B cell (primary cell): Measurements from ENCODE around the gene ZNF423. TPM values are rescaled to one million over a fixed set of nuclear protein-coding genes. Genes with fewer than 3 reads are reported as not detected.

ENCODE experiments used
- ATAC-seq: fragments of 200-7000 bp; cut with Tn5 transposase; one replicate; pipeline ENCODE4 v1.10.0; 2021; ENCODE audit warnings: low read depth, mild to moderate bottlenecking, moderate number of reproducible peaks, moderate library complexity
- CTCF ChIA-PET: fragments of 350-600 bp; sonication (Branson Sonifier 250); formaldehyde crosslinking; loops from one replicate; lab custom pipeline; 2021; ENCODE audit warnings: antibody characterized with exemption, inconsistent platforms; lab: Charles Lee
- POLR2A ChIA-PET: fragments of 350-600 bp; sonication (Branson Sonifier 250); formaldehyde crosslinking; loops from one replicate; lab custom pipeline; 2021; ENCODE audit warnings: antibody characterized with exemption; lab: Charles Lee
- DNase-seq: peaks from one replicate; pipeline ENCODE4 v3.0.0; 2013
- H2AFZ ChIP-seq: 2 replicates; pipeline ENCODE4 v1.6.1; 2012; ENCODE audit warnings: mild to moderate bottlenecking, low read depth, low read length; ENCODE audit not compliant: insufficient read depth, poor library complexity, severe bottlenecking
- H3K27ac ChIP-seq, 2 donors: 1 replicate in 1 of 2; 2 replicates in 1 of 2; pipeline ENCODE4 v1.5.1; 2012 to 2013; ENCODE audit warnings: low read length in 2 of 2, mild to moderate bottlenecking in 2 of 2, moderate library complexity in 1 of 2
- H3K27me3 ChIP-seq, 4 experiments: fragments of 200-600 bp in 1 of 4; sonication (generic) in 1 of 4; replicated peaks in 1 of 4; 1 replicate in 2 of 4; 2 replicates in 2 of 4; pipeline versions ENCODE4 v1.6.1 to v1.7.0; 2013 to 2016; ENCODE audit warnings: low read length in 3 of 4, mild to moderate bottlenecking in 2 of 4, mixed read lengths in 1 of 4, moderate library complexity in 1 of 4; ENCODE audit not compliant: insufficient read depth in 4 of 4, control insufficient read depth in 3 of 4; ENCODE audit errors: control extremely low read depth in 1 of 4
- H3K36me3 ChIP-seq, 2 experiments: replicated peaks in 1 of 2; 1 replicate in 1 of 2; 2 replicates in 1 of 2; pipeline versions ENCODE4 v1.6.1 to v1.7.1; 2013; ENCODE audit warnings: low read length in 1 of 2; ENCODE audit not compliant: insufficient read depth in 2 of 2, control insufficient read depth in 1 of 2; ENCODE audit errors: control extremely low read depth in 1 of 2, extremely low read depth in 1 of 2
- H3K4me1 ChIP-seq, 2 donors: fragments of 200-600 bp in 1 of 2; sonication (generic) in 1 of 2; 1 replicate in 1 of 2; 2 replicates in 1 of 2; pipeline versions ENCODE4 v1.5.1 to v1.6.1; 2013 to 2017; ENCODE audit warnings: low read length in 2 of 2; ENCODE audit not compliant: control insufficient read depth in 2 of 2, insufficient read depth in 2 of 2
- H3K4me2 ChIP-seq: replicated peaks from 2 replicates; pipeline ENCODE3; 2012; ENCODE audit warnings: mild to moderate bottlenecking, low read depth, low read length; ENCODE audit not compliant: poor library complexity, severe bottlenecking
- H3K4me3 ChIP-seq, 5 experiments: fragments of 200-600 bp in 1 of 5; sonication (generic) in 1 of 5; 1 replicate in 3 of 5; 2 replicates in 2 of 5; pipeline versions ENCODE4 v1.5.1 to v1.7.0; 2011 to 2016; ENCODE audit warnings: low read length in 4 of 5, mild to moderate bottlenecking in 4 of 5, low read depth in 2 of 5, control low read depth in 1 of 5, moderate library complexity in 1 of 5; ENCODE audit not compliant: insufficient read depth in 1 of 5; ENCODE audit errors: control extremely low read depth in 1 of 5, extremely low read depth in 1 of 5
- H3K79me2 ChIP-seq: fragments of 200-600 bp; sonication (generic); one replicate; pipeline ENCODE4 v1.6.0; 2016; ENCODE audit warnings: low read length; ENCODE audit not compliant: control insufficient read depth, insufficient read depth
- H3K9ac ChIP-seq: fragments of 200-600 bp; sonication (generic); 2 replicates; pipeline ENCODE4 v1.6.1; 2017; ENCODE audit warnings: mild to moderate bottlenecking, low read length, moderate library complexity
- H3K9me3 ChIP-seq, 3 donors: one replicate each; pipeline versions ENCODE4 v1.6.1 to v1.7.1; 2013; ENCODE audit warnings: low read length in 2 of 3; ENCODE audit not compliant: control insufficient read depth in 2 of 3, insufficient read depth in 1 of 3; ENCODE audit errors: control extremely low read depth in 1 of 3
- H4K20me1 ChIP-seq: 2 replicates; pipeline ENCODE4 v1.6.0; 2012; ENCODE audit warnings: mild to moderate bottlenecking, low read length; ENCODE audit not compliant: insufficient read depth, control insufficient read depth, poor library complexity, severe bottlenecking
- H3K27ac Mint-ChIP-seq: one replicate; pipeline ENCODE4 v1.8.0; 2021; ENCODE audit warnings: mixed read lengths
- H3K27me3 Mint-ChIP-seq: one replicate; pipeline ENCODE4 v1.8.0; 2021; ENCODE audit warnings: mixed read lengths
- H3K4me1 Mint-ChIP-seq: one replicate; pipeline ENCODE4 v1.8.0; 2021; ENCODE audit warnings: mixed read lengths
- H3K4me3 Mint-ChIP-seq: one replicate; pipeline ENCODE4 v1.8.0; 2021; ENCODE audit warnings: mixed read lengths
- H3K9me3 Mint-ChIP-seq: one replicate; pipeline ENCODE4 v1.8.0; 2022; ENCODE audit warnings: mixed read lengths; ENCODE audit not compliant: insufficient read depth
- CTCF ChIP-seq: fragments of 200-600 bp; IDR thresholded peaks from one replicate; pipeline ENCODE4 v1.8.0; 2022; ENCODE audit warnings: antibody characterized with exemption, mild to moderate bottlenecking
- EZH2 ChIP-seq: IDR thresholded peaks from 2 replicates; pipeline ENCODE4 v1.6.1; 2012; ENCODE audit warnings: borderline replicate concordance, low read depth, mild to moderate bottlenecking, moderate library complexity, low read length; ENCODE audit not compliant: insufficient read depth, poor library complexity, severe bottlenecking
- WGBS: methylation state at CpG from one replicate; pipeline ENCODE4 v1.1.5; 2013; ENCODE audit warnings: missing lambda C conversion rate; ENCODE audit not compliant: insufficient coverage; 5-methylcytosine and 5-hydroxymethylcytosine counted together
- intact Hi-C: fragments of 100-400 bp; cut with micrococcal nuclease; formaldehyde crosslinking; loops from one replicate; pipeline ENCODE4 v1.10.0; 2022
- polyA plus RNA-seq: library from polyadenylated mRNA; depleted of rRNA; stranded (reverse); fragments of >200 nt; gene quantifications from 2 replicates; pipeline ENCODE4 v1.2.3, GENCODE V29; 2012
- total RNA-seq, 2 donors: library from RNA; stranded (reverse); fragments of 120-200 nt in 1 of 2; gene quantifications; 1 replicate in 1 of 2; 2 replicates in 1 of 2; pipeline versions ENCODE4 v1.2.3 to v1.2.4, GENCODE V29; 2013 to 2022

The ZNF423 gene
- total and polyA plus RNA-seq, 2 donors (not counting 1 experiment from before 2014, with no cell fraction given): not detected

DNA sequence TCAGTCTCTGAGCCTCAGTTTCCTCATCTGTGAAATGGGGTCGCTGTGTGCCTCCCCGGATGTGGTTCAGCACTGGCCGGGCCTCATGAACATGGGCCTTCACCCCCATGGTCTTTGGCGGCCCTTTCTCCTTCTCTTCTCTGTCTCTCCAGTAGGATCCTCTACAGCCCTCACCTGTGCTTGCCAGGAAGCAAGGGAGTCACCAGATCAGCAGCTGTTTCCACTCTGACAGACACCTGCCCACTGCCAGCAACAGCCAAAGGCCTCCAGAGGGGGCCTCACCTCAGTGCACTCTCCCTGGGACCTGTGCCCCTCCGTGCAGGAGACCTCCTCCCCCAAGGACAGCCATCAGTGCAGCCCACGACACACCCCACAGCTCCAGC lies 392.9 kb downstream of the ZNF423 start:
- no peak overlapping the region for H3K9ac ChIP-seq
- H3K27me3 ChIP-seq: no peaks in the 10 kb centered on the region
- WGBS: 69% methylated on average over 5 of the region's 6 CpGs
- no peaks in the 10 kb centered on the region for H3K79me2 ChIP-seq
- H3K27ac ChIP-seq: peak overlapping the region in 1 of 2 donors; percentile 51
- H3K4me3 ChIP-seq: no peak overlapping the region
- H3K4me3 Mint-ChIP-seq: no peak overlapping the region
- peak overlapping the region; percentile 27 for H3K4me2 ChIP-seq
- POLR2A ChIA-PET: no interaction called here
- no peaks in the 10 kb centered on the region for H3K36me3 ChIP-seq
- no peak for TF ChIP-seq EZH2
- no peak for TF ChIP-seq CTCF
- CTCF ChIA-PET: no interaction called here
- peak overlapping the region; percentile 19 for H2AFZ ChIP-seq
- H4K20me1 ChIP-seq: no peaks in the 10 kb centered on the region
- H3K27ac Mint-ChIP-seq: no peak overlapping the region
- ATAC-seq: no peak
- peaks cover 23% of the 10 kb centered on the region for H3K4me1 Mint-ChIP-seq
- peaks cover 24 to 25% of the 10 kb centered on the region in 2 donors for H3K4me1 ChIP-seq
- no peaks in the 10 kb centered on the region for H3K27me3 Mint-ChIP-seq
- intact Hi-C loops: no loop called here
- no peak for DNase-seq
- no peaks in the 10 kb centered on the region for H3K9me3 Mint-ChIP-seq
- no peaks in the 10 kb centered on the region for H3K9me3 ChIP-seq

- Histone ChIP-seq H3K4me3 (no peak overlapping the region), H3K36me3 (no peaks in the 10 kb centered on the region), H4K20me1 (no peaks in the 10 kb centered on the region), H3K27ac (no peak overlapping the region), H2AFZ (no peak overlapping the region), H3K27me3 (no peaks in the 10 kb centered on the region), H3K9me3 (no peaks in the 10 kb centered on the region), H3K4me2 (no peak overlapping the region), H3K9ac (no peak overlapping the region), H3K79me2 (no peaks in the 10 kb centered on the region), H3K4me1 (peaks cover 24 to 25% of the 10 kb centered on the region in 2 donors)
- DNase-seq (no peak), ATAC-seq (no peak)
- Mint-ChIP-seq H3K9me3 (no peaks in the 10 kb centered on the region), H3K27ac (no peak overlapping the region), H3K4me1 (peaks cover 23% of the 10 kb centered on the region), H3K27me3 (no peaks in the 10 kb centered on the region), H3K4me3 (no peak overlapping the region)
- WGBS: 92% methylated on average over 7 of the region's 8 CpGs
- ChIA-PET CTCF (no interaction called here), POLR2A (no interaction called here)
- intact Hi-C loops: no loop called here
- TF ChIP-seq EZH2: no peak
- TF ChIP-seq CTCF: no peak
These were observed 393.4 kb downstream of the ZNF423 start for GRCh38 chr16:49462362-49462988.
